Esophagus muscularis mucosa (tissue), 4 donors: ENCODE data around the gene JCHAIN.
"Not testable (repeated sequence)": the region's sequence is repeated elsewhere in the genome, so short reads cannot be mapped to it uniquely, and the experiment has no call there.

Experiments
- CTCF ChIP-seq, 3 experiments: fragments of 200-600 bp in 2 of 3; fragments of 450-650 bp in 1 of 3; sonication (generic) in 2 of 3; IDR thresholded peaks; one replicate each; pipeline ENCODE4 v1.5.1; 2017 to 2019; ENCODE audit warnings: antibody characterized with exemption in 3 of 3, mild to moderate bottlenecking in 2 of 3, moderate library complexity in 1 of 3
- EP300 ChIP-seq: sonication (generic); formaldehyde crosslinking; IDR thresholded peaks from one replicate; pipeline ENCODE4 v1.6.1; 2017; ENCODE audit warnings: antibody characterized with exemption
- POLR2AphosphoS5 ChIP-seq, 2 donors: sonication (generic); formaldehyde crosslinking; IDR thresholded peaks; one replicate each; pipeline ENCODE4 v1.6.1; 2017; ENCODE audit warnings: antibody characterized with exemption in 2 of 2

GRCh38 chr4:70650741-70651140, 15.6 kb downstream of the JCHAIN start:
- not testable (repeated sequence) for TF ChIP-seq CTCF (IDR thresholded peaks at IDR 0.05); POLR2AphosphoS5 (IDR thresholded peaks at IDR 0.05); EP300
